Urothelium cell line (cell line): Measurements from ENCODE around the gene PIK3C3.
"Not testable (repeated sequence)": the region's sequence is repeated elsewhere in the genome, so short reads cannot be mapped to it uniquely, and the experiment has no call there.

Experiments
- DNase-seq: peaks from one replicate; pipeline ENCODE4 v3.0.0; 2011; ENCODE audit warnings: low spot score, mixed read lengths
- FAIRE-seq: peaks from 2 replicates; lab custom pipeline; 2011; peaks lifted over from hg19 to GRCh38; lab: Jason Lieb, UNC

The PIK3C3 gene

DNA sequence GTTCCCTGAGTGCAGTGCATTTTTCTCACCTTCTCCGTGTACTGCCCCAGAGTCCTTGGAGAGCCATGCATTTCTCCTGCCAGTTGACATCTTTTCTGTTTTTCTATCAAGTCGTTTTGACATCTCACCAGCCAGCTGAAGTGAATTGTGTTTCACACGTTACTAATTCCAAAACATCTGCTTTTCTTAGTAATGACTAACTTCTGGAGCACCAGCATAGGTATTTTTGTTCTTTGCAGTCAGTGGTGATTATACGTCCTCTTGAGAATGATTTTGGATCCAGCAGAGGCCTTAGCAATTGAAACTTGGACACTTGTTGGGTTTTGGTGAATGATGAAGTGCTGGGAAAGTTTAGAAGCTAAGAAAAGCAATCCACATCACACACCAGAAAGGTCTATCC is 112.5 kb downstream of the PIK3C3 start:
- FAIRE-seq (no peak), DNase-seq (no peak)

- no peak for FAIRE-seq
- no peak for DNase-seq
Observed at GRCh38 chr18:42068030-42068429, 113.0 kb downstream of the PIK3C3 start.

DNA sequence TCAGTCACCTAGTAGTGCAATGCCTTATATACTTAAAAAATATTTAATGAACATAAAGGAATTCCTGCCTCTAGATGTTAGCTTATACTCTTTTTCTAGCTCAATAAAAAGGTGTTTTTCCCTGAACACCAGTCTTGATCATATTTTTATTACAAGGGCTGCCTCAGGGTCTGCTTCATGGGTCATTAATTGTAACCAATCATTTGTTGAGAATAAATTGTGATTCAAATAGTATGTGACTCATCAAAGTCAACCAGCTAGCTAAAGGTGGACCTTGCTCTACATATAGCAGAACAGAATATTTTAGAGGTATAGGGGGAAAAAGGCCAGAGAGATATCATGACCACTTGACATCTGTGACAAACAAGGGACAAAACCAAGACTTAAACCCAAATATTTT is 114.0 kb downstream of the PIK3C3 start:
- FAIRE-seq (no peak), DNase-seq (no peak)

- FAIRE-seq (no peak), DNase-seq (no peak)
Observed at GRCh38 chr18:42072407-42072806, 117.4 kb downstream of the PIK3C3 start.

DNA sequence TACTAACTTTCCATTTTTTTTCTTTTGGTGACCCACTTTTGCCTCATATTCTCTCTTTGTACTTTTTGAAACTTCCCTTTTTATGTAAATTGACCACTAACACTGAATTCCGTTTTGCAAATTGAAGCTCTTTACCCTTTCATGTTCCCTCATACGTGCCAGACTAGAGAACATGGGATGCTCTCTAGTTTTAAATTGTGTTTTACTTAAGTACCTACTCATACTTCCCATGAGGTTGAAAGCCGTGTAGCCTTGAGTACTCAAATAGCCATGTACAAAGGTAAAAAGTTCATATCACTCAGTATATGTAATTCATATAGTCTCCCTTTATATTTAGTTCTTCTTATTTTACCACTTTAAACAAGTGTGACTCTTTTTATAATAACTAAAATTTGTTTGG is 119.7 kb downstream of the PIK3C3 start:
- FAIRE-seq = no peak
- no peak for DNase-seq

DNA sequence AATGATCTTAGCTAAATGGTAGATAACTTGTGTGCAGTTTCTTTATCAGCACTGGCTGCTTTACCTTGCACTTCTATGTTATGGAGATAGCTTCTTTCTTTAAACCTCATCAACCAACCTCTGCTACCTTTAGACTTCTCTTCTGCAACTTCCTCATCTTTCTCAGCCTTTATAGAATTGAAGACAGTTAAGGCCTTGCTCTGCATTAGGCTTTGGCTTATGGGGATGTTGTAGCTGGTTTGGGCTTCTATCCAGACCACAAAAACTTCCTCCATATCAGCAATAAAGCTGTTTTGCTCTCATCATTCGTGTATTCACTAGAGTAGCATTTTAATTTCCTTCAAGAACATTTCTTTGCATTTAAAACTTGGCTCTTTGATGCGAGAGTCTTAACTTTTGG is 123.7 kb downstream of the PIK3C3 start:
- FAIRE-seq (no peak), DNase-seq (no peak)

DNA sequence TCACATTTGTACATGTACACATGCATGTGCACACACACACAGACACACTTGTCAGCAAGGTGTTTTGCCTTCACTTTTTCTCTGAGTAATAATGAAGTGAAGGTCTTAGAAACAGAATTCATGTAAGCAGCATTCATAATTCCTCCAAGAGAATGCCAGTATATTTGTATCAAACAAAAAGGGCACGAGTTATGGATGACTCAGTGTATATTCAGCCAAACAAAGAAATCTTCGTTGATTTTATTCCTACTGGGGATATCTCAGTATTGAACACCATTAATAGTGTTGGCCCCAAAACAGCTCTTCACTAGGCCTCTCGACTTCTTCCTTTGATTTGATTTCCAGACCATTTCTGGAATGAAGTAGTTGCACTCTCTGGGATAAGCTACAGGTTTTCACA is 125.3 kb downstream of the PIK3C3 start:
- no peak for DNase-seq
- no peak for FAIRE-seq

DNA sequence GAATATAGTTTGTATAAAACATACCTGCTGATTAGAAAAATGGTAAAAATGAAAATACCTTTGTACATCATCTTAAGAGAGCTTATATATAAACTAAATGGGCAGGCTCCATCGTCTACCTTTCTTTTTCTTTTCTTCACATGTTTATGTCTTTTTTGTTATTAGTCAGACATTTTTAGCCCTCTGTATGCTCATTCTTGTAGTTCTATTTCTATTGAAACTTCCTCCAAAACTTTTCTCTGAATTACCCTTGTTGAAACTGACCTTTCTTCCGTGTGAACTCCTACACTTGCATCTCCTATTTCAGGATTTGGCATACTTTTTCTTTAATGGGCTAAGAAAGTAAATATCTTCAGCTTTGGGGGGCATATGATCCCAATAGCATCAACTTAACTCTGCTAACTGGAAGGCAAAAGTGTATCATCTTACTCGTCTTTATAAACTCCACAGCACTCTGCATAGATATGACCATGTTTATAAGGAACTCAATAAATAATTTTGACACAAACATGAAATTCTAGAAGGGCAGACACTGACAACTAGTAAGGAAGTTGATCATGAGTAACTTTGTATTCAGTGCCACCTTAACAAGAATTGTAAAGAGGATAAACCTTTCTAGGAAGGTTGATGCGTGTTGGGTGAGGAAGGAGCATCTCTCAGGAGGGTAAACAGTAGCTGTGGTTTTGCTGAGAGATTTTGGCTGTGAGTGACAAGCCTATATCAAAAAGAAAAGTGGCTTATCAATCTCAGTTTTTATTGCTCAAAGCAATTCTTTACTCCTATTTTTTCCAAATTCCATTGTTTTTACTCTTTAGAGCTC is 127.6 kb downstream of the PIK3C3 start:
- FAIRE-seq (no peak), DNase-seq (no peak)

GRCh38 chr18:42086288-42086687 is 131.3 kb downstream of the PIK3C3 start:
- FAIRE-seq (no peak), DNase-seq (no peak)

DNA sequence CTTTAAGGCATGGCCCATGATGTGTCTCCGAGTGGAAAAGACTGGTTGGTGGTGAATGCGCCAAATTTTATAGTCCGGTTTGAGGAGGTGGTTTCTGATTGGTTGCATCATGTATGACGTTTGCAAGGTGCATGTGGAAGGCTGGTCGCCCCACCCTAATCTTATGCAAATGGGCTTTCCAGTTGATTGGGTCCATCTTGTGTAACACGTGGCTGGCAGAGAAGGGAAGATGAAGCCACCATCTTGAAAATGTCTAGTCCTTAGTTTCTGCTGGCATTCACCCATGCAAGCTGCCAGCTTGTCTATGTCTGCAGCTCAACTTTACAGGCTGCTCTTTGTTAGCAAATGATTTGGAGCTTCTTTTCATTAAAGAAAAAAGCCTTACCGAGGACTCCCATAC is 132.2 kb downstream of the PIK3C3 start:
- DNase-seq (no peak), FAIRE-seq (no peak)

DNA sequence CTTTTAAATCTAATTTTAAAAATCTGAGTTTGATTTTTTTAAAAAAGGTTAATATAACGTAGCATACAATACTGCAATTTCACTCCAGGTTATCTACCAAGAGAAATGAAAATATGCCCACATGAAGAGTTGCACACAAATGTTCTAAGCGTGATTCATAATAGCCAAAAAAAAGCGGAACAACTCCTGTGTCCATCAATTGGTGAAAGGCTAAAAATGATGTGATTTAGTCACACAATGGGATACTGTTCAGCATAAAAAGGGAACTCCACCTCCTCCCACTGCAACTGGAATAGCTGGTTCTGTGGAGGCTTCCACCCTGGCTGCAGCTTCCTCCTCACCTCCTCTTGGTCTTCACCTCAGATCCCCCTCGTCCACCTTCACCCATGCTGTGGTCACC is 132.8 kb downstream of the PIK3C3 start:
- DNase-seq (no peak), FAIRE-seq (no peak)

- no peak for FAIRE-seq
- DNase-seq = no peak
Observed at GRCh38 chr18:42092848-42093247, 137.8 kb downstream of the PIK3C3 start.

GRCh38 chr18:42094875-42095274 is 139.8 kb downstream of the PIK3C3 start:
- no peak for DNase-seq
- no peak for FAIRE-seq

GRCh38 chr18:42095732-42096377 is 140.8 kb downstream of the PIK3C3 start:
- DNase-seq (no peak), FAIRE-seq (no peak)

- no peak for DNase-seq
Observed at GRCh38 chr18:42100248-42100647, 145.2 kb downstream of the PIK3C3 start.

GRCh38 chr18:42100911-42101310 is 145.9 kb downstream of the PIK3C3 start:
- no peak for DNase-seq
- no peak for FAIRE-seq

More at GRCh38 chr18:42100248-42100647, 145.2 kb downstream of the PIK3C3 start:
- no peak for FAIRE-seq

GRCh38 chr18:42105394-42105793 is 150.4 kb downstream of the PIK3C3 start:
- DNase-seq (no peak), FAIRE-seq (no peak)

DNA sequence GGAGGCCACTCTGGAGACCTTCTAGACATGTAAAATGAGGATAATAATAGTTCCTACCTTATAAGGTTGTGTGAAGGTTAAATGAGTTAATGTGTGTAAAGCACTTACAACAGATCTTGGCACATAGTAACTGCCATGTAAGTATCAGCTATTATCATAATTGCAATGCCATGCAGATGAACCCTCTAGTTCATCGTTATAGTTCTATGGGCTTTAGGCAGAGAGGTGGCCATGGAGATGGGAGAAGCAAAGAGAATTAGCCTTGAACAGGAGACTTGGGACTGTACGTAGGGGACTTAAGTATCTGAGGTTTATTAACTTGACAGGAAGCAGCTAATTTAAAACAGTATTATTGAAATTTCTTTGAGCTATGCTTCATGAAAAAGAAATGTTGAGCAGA is 151.8 kb downstream of the PIK3C3 start:
- FAIRE-seq = no peak
- DNase-seq = no peak

- no peak for DNase-seq
- FAIRE-seq = no peak
Observed at GRCh38 chr18:42107287-42107686, 152.3 kb downstream of the PIK3C3 start.

GRCh38 chr18:42107691-42108450 is 152.8 kb downstream of the PIK3C3 start:
- FAIRE-seq = no peak
- DNase-seq = no peak

- DNase-seq, FAIRE-seq: not testable (repeated sequence)
Observed at GRCh38 chr18:42112147-42112546, 157.1 kb downstream of the PIK3C3 start.
